ENCODE measurements around the gene RNF223. TPM values are rescaled to one million over a fixed set of nuclear protein-coding genes. Genes with fewer than 3 reads are reported as not detected.
"Not testable (repeated sequence)": the region's sequence is repeated elsewhere in the genome, so short reads cannot be mapped to it uniquely, and the experiment has no call there.

RNF223 gene
- total RNA-seq, 1 donor from 2014 or later = 7.5 TPM

DNA sequence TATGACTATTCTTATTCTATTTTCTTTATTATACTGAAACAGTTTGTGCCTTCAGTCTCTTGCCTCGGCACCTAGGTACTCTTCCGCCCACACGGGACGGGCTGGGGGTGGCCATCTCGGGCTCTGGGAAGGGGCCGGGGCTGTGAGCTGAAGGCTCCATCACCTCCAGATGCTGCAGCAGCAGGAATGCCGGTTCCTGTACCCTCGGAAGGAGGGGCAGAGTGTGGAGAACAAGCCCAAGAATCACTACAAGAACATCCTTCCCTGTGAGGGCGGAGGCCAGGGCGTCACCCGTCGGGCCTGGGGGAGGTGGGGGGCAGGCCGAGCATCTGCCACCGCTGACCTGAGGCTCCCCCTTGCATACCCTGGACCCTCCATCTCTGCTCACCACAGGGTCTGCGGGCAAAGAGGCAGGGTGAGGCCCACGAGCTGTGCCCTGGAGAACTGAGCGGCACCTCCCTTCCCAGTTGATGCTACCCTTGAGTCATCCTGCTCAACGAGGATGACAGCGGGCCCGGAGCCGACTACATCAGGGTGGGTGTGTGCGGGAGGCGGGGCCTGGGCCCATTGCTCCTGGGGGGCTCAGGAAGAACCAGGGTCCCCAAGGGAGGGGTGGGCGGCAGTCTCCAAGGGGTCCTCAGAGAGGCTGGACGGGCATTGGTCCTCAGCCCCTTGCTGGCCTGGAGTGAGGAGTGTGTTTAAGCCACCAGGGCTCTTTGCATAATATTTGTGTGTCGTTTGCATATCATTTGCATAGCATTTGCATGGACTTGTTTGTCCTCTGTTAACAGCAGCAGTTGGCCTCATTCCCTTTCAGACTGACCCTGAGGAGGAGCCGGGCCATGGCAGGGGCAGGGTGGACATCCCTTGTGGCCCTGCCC is 7.5 kb downstream of the RNF223 start:
- DNase-seq (ENCODE audit: low read depth) = no peak
- TF ChIP-seq, protein P1, sequence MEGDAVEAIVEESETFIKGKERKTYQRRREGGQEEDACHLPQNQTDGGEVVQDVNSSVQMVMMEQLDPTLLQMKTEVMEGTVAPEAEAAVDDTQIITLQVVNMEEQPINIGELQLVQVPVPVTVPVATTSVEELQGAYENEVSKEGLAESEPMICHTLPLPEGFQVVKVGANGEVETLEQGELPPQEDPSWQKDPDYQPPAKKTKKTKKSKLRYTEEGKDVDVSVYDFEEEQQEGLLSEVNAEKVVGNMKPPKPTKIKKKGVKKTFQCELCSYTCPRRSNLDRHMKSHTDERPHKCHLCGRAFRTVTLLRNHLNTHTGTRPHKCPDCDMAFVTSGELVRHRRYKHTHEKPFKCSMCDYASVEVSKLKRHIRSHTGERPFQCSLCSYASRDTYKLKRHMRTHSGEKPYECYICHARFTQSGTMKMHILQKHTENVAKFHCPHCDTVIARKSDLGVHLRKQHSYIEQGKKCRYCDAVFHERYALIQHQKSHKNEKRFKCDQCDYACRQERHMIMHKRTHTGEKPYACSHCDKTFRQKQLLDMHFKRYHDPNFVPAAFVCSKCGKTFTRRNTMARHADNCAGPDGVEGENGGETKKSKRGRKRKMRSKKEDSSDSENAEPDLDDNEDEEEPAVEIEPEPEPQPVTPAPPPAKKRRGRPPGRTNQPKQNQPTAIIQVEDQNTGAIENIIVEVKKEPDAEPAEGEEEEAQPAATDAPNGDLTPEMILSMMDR (IDR thresholded peaks at IDR 0.05; ENCODE audit: insufficient read depth, low read length, poor library complexity, severe bottlenecking) = no peak
- H3K4me3 ChIP-seq (ENCODE audit: low read depth, low read length) = no peak overlapping the region
- no peaks in the 10 kb centered on the region for H3K36me3 ChIP-seq (ENCODE audit: control insufficient read depth, insufficient read depth, low read length)
- H3K27me3 ChIP-seq (ENCODE audit: control insufficient read depth, insufficient read depth, low read length) = no peaks in the 10 kb centered on the region

DNA sequence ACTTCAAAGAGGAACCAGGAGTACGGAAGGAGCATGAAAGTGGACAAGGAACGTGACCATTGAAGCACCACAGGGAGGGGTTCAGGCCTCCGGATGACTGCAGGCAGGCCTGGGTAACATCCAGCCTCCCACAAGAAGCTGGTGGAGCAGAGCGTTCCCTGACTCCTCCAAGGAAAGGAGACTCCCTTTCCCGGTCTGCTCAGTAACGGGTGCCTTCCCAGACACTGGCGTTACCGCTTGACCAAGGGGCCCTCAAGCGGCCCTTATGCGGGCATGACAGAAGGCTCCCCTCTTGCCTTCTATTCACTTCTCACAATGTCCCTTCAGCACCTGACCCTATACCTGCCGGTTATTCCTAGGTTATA is 8.2 kb downstream of the RNF223 start:
- H3K4me3 ChIP-seq (ENCODE audit: low read depth, low read length); DNase-seq (ENCODE audit: low read depth); H3K36me3 ChIP-seq (ENCODE audit: control insufficient read depth, insufficient read depth, low read length); H3K27me3 ChIP-seq (ENCODE audit: control insufficient read depth, insufficient read depth, low read length): not testable (repeated sequence)

DNA sequence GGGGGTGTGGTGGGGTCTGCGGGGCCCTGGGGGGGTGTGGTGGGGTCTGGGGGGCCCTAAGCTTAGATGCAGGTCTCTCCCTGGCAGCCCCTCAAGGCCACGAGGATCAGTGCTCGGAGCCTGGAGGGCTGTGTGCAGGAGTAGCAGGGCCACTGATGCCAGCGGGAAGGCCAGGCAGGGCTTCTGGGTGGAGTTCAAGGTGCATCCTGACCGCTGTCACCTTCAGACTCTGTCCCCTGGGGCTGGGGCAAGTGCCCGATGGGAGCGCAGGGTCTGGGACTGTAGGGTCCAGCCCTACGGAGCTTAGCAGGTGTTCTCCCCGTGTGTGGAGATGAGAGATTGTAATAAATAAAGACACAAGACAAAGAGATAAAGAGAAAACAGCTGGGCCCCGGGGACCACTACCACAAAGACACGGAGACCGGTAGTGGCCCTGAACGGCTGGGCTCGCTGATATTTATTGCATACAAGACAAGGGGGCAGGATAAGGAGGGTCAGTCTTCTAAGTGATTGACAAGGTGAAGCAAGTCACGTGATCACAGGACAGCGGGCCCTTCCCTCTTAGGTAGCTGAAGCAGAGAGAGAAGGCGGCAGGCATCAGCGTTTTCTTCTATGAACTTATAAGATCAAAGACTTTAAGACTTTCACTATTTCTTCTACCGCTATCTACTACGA is 8.7 kb downstream of the RNF223 start:
- Histone ChIP-seq H3K4me3 (ENCODE audit: low read depth, low read length) (no peak overlapping the region), H3K27me3 (ENCODE audit: control insufficient read depth, insufficient read depth, low read length) (peaks cover 2% of the 10 kb centered on the region), H3K36me3 (ENCODE audit: control insufficient read depth, insufficient read depth, low read length) (no peaks in the 10 kb centered on the region)
- no peak for DNase-seq (ENCODE audit: low read depth)
- TF ChIP-seq, protein P1 (IDR thresholded peaks at IDR 0.05; ENCODE audit: insufficient read depth, low read length, poor library complexity, severe bottlenecking) = no peak

DNA sequence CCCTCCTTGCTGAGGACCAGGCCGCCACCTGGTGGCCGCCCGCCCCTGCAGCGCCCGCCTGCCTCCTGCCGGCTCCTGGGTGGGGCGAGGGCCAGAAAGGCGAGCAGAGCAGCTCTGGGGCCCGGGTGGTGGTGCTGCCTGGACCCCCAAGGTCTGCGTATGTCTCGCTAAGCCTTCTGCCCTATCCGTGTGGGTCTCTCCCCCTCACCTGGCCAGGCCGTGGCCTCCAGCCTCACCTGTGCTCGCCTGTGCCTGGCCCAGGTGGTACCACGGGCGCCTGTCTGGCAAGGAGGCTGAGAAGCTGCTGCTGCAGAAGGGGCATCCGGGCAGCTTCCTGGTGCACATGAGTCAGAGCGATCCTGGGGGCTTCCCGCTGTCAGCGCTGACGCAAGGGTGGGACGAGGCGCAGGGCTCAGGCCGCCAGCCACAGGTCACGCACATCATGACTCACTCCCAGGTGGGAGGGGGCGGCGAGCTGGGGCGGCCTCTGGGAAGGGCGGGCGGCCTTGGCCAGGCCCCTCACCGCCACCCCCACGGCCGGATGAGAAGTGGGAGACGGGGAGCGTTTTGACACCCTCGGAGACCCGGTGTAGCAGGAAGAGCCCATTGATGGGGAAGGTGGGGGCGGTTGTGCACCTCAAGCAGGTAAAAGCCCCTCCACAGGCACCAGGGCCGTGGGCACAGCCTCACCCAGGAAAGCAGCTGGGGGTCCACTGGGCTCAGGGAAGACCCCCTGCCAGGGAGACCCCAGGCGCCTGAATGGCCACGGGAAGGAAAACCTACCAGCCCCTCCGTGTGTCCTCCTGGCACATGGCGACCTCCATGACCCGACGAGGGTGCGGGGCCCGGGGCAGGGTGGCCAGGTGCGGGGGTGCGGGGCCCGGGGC is 9.9 kb downstream of the RNF223 start:
- TF ChIP-seq, protein P1 (IDR thresholded peaks at IDR 0.05; ENCODE audit: insufficient read depth, low read length, poor library complexity, severe bottlenecking) = peak; percentile 81
- H3K27me3 ChIP-seq (ENCODE audit: control insufficient read depth, insufficient read depth, low read length) = peaks cover 2% of the 10 kb centered on the region
- peak; percentile 85 for DNase-seq (ENCODE audit: low read depth)
- no peaks in the 10 kb centered on the region for H3K36me3 ChIP-seq (ENCODE audit: control insufficient read depth, insufficient read depth, low read length)
- peak overlapping the region; percentile 6 for H3K4me3 ChIP-seq (ENCODE audit: low read depth, low read length)

DNA sequence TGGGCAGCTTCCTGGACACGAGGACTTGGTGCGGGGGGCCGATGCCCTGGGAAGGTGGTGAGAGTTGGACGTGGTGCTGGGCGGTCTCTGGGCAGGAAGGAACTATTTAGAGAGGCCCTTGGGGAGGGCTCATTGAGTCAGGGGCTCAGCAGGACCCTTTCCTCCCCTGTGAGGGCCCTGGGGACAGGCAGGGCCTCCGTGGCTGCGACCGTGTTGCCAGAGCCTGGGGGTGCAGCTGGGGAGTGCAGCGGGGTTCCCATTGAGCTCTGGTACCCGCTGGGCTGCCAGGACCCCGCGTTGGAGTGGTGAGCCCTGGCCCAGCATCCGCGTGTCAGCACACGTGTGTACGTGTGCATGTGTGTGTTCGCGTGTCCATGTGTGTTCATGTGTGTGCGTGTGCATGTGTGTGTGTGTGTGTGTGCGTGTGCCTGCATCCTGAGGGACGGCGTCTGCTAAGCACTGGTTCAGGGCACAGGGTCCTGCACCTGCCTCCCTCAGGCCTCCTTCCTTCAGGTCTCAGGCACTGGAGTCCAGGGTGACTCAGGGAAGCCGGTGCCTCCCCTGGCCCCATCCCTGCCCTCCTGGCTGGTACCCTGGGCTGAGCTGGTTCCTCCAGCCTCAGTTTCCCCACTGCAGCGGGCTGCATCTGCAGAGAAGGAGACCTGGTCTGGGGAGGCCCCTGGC is 10.7 kb downstream of the RNF223 start:
- no peak overlapping the region for H3K4me3 ChIP-seq (ENCODE audit: low read depth, low read length)

More for the DNA sequence above, 10.7 kb downstream of the RNF223 start:
- no peak for DNase-seq (ENCODE audit: low read depth)
- TF ChIP-seq, protein P1 (IDR thresholded peaks at IDR 0.05; ENCODE audit: insufficient read depth, low read length, poor library complexity, severe bottlenecking) = no peak
- no peaks in the 10 kb centered on the region for H3K36me3 ChIP-seq (ENCODE audit: control insufficient read depth, insufficient read depth, low read length)
- H3K27me3 ChIP-seq (ENCODE audit: control insufficient read depth, insufficient read depth, low read length) = peaks cover 2% of the 10 kb centered on the region
